SIG-M5 treated with dmso at 0.1 percent for 504 hours (cell line): ENCODE data around the gene ZNF577.

Experiments used
- DNase-seq: peaks from one replicate; lab custom pipeline; 2025; ENCODE audit not compliant: unreplicated experiment; lab: John Stamatoyannopoulos, UW

Gene ZNF577

DNA sequence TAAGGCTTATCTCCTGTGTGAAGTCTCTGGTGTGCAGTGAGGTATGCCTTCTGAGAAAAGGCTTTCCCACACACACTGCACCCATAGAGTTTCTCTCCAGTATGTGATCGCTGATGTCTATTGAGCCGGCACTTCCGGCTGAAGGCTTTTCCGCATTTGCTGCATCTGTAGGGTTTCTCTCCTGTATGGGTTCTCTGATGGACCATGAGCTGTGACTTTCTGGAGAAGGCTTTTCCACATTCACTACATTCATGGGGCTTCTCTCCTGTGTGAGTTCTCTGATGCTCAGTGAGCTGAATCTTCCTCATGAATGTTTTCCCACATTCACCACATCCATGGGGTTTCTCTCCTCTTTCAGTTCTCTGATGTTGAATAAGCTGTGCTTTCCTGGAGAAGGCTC is 14.7 kb downstream of the ZNF577 start:
- no peak for DNase-seq

DNA sequence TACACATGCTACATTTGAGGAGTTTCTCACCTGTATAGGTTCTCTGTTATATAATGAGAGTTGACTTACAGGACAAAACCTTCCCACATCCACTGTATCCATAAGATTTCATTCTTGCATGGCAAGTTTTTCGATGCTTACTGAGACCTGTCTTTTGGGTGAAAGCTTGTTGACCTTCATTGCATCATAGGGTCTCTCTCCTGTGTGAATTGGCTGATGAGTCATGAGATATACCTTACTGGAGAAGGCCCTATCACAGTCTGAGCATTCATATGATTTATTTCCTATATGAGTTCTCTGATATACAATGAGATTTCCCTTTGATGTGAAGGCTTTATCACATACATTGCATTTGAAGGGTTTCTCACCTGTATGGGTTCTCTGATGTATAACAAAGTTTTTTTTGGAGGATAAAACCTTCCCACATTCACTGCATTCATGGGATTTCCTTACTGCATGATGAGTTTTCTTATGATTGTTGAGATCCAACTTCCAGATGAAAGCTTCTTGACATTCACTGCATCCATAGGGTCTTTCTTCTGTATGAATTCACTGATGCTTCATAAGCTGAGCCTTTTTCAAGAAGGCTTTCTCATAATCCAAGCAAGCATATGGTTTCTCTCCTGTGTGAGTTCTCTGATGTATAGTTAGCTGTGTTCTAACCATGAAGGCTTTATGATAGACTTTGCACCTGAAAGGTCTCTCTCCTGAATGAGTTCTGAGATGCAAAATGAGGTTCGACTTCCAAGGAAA is 25.7 kb downstream of the ZNF577 start:
- DNase-seq = no peak

DNA sequence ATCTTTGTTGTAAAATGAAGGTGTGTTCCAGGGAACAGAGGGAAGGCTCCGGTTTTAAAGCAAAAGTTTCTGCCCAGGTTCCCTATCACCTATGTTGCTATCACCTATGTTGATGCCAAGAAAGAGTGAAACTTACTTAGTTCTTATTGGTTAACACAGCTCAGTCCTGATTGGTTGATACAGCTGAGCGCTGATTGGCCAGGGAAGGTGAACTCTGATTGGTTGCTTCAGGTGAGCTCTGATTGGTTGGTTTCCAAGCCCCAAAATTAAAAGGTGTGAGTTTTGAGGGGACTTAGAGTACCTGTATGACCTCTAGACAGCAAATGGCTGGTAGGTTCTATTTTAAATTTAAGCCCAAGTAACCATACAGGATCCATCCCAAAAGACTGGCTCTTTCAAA is 50.6 kb downstream of the ZNF577 start:
- DNase-seq = no peak

DNA sequence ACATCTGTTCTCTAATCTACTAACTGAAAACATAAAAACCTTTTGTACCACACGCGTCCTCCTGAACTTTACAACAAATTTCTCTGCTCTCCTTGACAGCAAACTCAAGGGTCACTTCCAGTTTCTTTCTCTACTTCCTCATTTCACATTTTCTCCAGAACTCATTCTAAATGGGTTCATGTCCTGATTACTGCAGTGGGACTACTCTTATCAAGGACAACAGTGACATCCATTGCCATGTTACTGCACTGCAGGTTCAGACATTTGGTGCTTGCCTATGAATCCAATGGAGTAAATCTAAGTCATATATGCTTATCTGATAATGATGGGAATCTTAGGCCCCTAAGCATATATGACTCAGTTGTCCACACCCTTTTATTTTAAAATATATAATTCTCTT is 57.5 kb downstream of the ZNF577 start:
- no peak for DNase-seq

DNA sequence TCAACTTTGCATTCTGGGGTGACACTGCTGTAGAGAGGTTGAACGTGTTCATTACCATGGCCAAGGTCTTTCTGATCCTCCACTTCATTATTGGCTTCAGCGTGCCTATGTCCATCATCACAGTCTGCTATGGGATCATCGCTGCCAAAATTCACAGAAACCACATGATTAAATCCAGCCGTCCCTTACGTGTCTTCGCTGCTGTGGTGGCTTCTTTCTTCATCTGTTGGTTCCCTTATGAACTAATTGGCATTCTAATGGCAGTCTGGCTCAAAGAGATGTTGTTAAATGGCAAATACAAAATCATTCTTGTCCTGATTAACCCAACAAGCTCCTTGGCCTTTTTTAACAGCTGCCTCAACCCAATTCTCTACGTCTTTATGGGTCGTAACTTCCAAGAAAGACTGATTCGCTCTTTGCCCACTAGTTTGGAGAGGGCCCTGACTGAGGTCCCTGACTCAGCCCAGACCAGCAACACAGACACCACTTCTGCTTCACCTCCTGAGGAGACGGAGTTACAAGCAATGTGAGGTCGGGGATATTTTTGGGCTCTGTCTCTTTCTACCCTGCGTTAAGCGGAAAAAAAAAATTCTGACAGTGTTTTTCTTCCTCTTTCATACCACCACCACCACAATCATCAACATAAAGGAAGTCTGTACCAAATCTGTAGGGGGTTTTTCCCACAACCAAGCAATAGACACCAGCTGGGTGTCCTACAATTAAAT is 63.3 kb downstream of the ZNF577 start:
- no peak for DNase-seq

DNA sequence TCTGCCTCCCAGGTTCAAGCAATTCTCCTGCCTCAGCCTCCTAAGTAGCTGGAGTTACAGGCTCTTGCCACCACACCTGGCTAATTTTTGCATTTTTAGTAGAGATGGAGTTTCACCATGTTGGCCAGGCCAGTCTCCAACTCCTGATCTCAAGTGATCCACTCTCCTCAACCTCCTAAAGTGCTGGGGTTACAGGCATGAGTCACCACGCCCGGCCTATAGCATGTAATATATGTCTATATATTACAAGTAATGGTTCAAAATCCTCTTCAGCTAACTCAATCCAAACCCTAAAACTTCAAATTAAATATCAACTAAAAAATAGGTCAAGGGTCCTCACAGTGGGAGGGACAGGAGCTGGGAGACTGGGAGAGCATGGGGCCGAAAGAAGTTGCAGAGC is 64.8 kb downstream of the ZNF577 start:
- no peak for DNase-seq

DNA sequence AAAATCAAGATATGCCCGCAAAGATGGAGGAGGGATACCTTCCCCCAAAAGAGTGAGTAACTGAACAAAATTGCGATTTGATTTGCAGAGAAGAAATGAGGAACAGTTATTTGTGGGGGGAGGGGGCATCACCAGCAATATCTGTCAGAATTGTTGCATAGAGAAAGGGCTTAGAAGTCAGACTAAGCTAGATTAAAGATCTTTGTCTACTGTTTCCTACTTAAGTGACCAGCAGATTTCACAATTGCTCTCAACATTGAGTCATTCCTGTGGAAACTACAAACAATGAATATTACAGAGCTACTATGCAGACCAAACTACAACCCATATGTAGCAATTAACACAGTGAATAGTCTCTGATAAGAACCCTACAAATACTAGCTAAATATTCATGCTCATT is 65.4 kb downstream of the ZNF577 start:
- DNase-seq = no peak

DNA sequence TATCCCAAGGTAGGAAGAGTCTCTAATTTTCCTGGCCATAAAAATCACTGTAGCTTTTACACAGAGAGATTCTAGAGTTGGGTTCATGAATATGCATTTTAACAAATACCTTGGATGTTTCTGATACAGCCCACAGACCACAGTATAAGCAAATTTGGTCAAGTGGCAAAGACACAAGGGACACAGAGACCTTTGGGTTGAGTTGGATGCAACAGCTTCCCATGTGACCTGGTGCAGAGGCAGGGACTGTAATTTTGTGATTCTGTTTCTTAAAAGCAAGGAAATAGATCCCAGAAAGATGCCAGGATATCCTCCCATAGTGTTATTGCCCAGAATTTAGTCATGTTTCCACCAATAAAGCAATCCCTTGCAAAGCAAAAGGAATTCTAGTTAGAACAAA is 65.8 kb downstream of the ZNF577 start:
- no peak for DNase-seq

DNA sequence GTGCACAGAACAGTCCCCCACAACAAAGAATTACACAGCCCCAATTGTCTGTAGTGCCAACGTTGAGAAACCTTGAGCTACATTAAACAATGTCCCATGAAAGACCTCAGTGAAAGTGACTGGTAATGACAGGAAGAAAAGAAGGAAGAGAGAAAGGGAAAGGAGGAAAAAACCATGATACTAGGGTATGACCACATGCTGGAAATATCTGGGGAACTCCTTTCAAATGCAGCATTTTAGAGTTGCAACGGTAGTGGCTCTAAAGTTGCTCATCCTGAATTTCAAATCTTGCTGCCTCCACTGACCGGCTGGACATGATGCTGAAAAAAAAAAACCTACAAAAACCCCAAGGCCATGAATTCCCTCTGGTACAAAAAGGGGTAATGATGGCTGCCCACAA is 66.3 kb downstream of the ZNF577 start:
- DNase-seq = no peak
